T-cell (primary cell): ENCODE data around the gene SELENOH. TPM values are rescaled to one million over a fixed set of nuclear protein-coding genes. Genes with fewer than 3 reads are reported as not detected.

Experiments used
- ATAC-seq, 4 experiments: fragments of 200-7000 bp in 3 of 4; fragments of 150-1000 bp in 1 of 4; cut with Tn5 transposase; replicated peaks in 1 of 4; 1 replicate in 3 of 4; 2 replicates in 1 of 4; pipeline ENCODE4 v1.10.0; 2021; ENCODE audit warnings: moderate library complexity in 3 of 4, mild to moderate bottlenecking in 2 of 4, moderate number of reproducible peaks in 1 of 4
- CTCF ChIA-PET, 2 donors: fragments of 300-600 bp; sonication (Branson Sonifier 250); formaldehyde crosslinking; loops; one replicate each; lab custom pipeline; 2022; ENCODE audit warnings: antibody characterized with exemption in 2 of 2; lab: Charles Lee
- POLR2A ChIA-PET, 2 donors: fragments of 300-600 bp; sonication (Branson Sonifier 250); formaldehyde crosslinking; loops; one replicate each; lab custom pipeline; 2022; ENCODE audit warnings: antibody characterized with exemption in 2 of 2; lab: Charles Lee
- DNase-seq, 35 experiments: peaks; one replicate each; pipeline versions ENCODE4 v3.0.0 to v3.0.0-alpha.2; 2013 to 2023
- H3K27ac ChIP-seq: one replicate; pipeline ENCODE4 v1.5.1; 2013; ENCODE audit warnings: low read length
- H3K27me3 ChIP-seq, 2 experiments: replicated peaks in 1 of 2; 1 replicate in 1 of 2; 2 replicates in 1 of 2; pipeline versions ENCODE4 v1.6.1 to v1.7.0; 2013; ENCODE audit warnings: low read length in 1 of 2, mixed read lengths in 1 of 2; ENCODE audit not compliant: control insufficient read depth in 2 of 2, insufficient read depth in 2 of 2; ENCODE audit errors: extremely low read depth in 1 of 2
- H3K36me3 ChIP-seq, 2 donors: 1 replicate in 1 of 2; 2 replicates in 1 of 2; pipeline versions ENCODE4 v1.6.1 to v1.7.0; 2013; ENCODE audit warnings: low read length in 1 of 2; ENCODE audit not compliant: control insufficient read depth in 2 of 2, insufficient read depth in 1 of 2; ENCODE audit errors: extremely low read depth in 1 of 2
- H3K4me1 ChIP-seq, 2 experiments: 1 replicate in 1 of 2; 2 replicates in 1 of 2; pipeline versions ENCODE4 v1.6.1 to v1.7.0; 2013; ENCODE audit warnings: low read length in 2 of 2, mixed read lengths in 1 of 2; ENCODE audit not compliant: insufficient read depth in 2 of 2, control insufficient read depth in 1 of 2; ENCODE audit errors: extremely low read depth in 1 of 2
- H3K4me3 ChIP-seq, 2 donors: 1 replicate in 1 of 2; 2 replicates in 1 of 2; pipeline versions ENCODE4 v1.5.1 to v1.7.0; 2013; ENCODE audit warnings: mild to moderate bottlenecking in 2 of 2, low read length in 1 of 2, moderate library complexity in 1 of 2; ENCODE audit not compliant: control insufficient read depth in 1 of 2; ENCODE audit errors: extremely low read depth in 1 of 2
- H3K9me3 ChIP-seq: 2 replicates; pipeline ENCODE4 v1.7.0; 2013
- H3K27ac Mint-ChIP-seq, 2 donors: one replicate each; pipeline ENCODE4 v1.8.0; 2020 to 2021; ENCODE audit warnings: mild to moderate bottlenecking in 2 of 2, mixed read lengths in 2 of 2
- H3K27me3 Mint-ChIP-seq, 2 donors: one replicate each; pipeline ENCODE4 v1.8.0; 2021 to 2022; ENCODE audit warnings: mixed read lengths in 2 of 2
- H3K36me3 Mint-ChIP-seq: one replicate; pipeline ENCODE4 v1.8.0; 2021; ENCODE audit warnings: mixed read lengths
- H3K4me1 Mint-ChIP-seq, 3 donors: one replicate each; pipeline ENCODE4 v1.8.0; 2020 to 2022; ENCODE audit warnings: mixed read lengths in 3 of 3, mild to moderate bottlenecking in 1 of 3
- H3K4me3 Mint-ChIP-seq, 3 donors: one replicate each; pipeline ENCODE4 v1.8.0; 2020 to 2022; ENCODE audit warnings: mild to moderate bottlenecking in 3 of 3, mixed read lengths in 3 of 3, moderate library complexity in 3 of 3
- H3K9me3 Mint-ChIP-seq, 3 donors: one replicate each; pipeline ENCODE4 v1.8.0; 2020 to 2022; ENCODE audit warnings: mixed read lengths in 3 of 3
- WGBS: methylation state at CpG from one replicate; pipeline ENCODE4 v1.1.5; 2013; ENCODE audit warnings: missing lambda C conversion rate; ENCODE audit not compliant: insufficient coverage; 5-methylcytosine and 5-hydroxymethylcytosine counted together
- total RNA-seq, 35 experiments: library from RNA in 6 of 35; stranded (reverse) in 6 of 35; fragments of 120-200 nt in 1 of 35; gene quantifications; one replicate each; pipeline versions ENCODE4 v1.2.1 to v1.2.4 and lab custom pipeline; 2013 to 2026

SELENOH gene
- total RNA-seq, 5 donors from 2014 or later (not counting 1 experiment from before 2014, with no cell fraction given), result 88.5 to 155 (median 113) TPM

DNA sequence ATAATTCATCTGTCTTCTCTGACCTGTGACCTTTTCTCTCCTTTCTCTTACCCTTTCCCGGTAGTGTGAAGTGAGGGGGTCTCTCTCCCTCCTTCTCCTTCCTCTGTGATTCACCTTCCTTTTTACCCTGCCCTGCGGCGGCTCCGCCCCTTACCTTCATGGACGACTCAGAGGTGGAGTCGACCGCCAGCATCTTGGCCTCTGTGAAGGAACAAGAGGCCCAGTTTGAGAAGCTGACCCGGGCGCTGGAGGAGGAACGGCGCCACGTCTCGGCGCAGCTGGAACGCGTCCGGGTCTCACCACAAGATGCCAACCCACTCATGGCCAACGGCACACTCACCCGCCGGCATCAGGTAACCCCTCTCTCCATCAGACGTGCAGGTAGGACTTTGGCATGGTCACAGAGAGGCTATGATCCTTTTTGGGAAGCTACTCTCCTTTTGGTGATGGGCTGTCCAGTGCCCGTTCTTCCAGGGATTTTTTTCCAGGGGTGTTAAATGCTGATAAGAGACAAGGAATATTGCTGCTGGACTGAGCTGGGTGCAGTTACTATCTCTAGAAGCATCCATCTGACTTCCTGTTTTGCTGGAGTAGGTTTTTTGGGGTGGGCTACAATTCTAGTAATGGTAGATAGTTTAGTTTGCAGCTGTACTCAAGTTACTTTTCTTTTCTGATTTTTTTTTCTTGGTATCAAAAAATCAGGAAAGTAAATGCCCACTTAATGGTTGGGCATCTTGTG lies 50.2 kb downstream of the SELENOH start:
- peaks cover 34 to 37% (median 34%) of the 10 kb centered on the region in 3 donors for H3K4me1 Mint-ChIP-seq
- H3K27me3 Mint-ChIP-seq, result no peaks in the 10 kb centered on the region
- peak overlapping the region; percentile 52 to 60 (median 56) for H3K4me3 Mint-ChIP-seq
- H3K27ac Mint-ChIP-seq, result peak overlapping the region; percentile 98 to 99
- DNase-seq, result peak in 1 of 35 experiments; percentile 9
- H3K9me3 Mint-ChIP-seq, result no peaks in the 10 kb centered on the region
- Histone ChIP-seq H3K9me3 (no peaks in the 10 kb centered on the region), H3K36me3 (peaks cover 0 to 3% of the 10 kb centered on the region in 2 donors), H3K27me3 (no peaks in the 10 kb centered on the region), H3K4me1 (peaks cover 28 to 30% of the 10 kb centered on the region in 2 experiments), H3K27ac (peak overlapping the region; percentile 70), H3K4me3 (no peak overlapping the region)
- 89% methylated on average over 8 of the region's 22 CpGs for WGBS
- H3K36me3 Mint-ChIP-seq, result peaks cover 8% of the 10 kb centered on the region
- CTCF ChIA-PET, result interaction anchor here (0.7 to 0.8 kb wide), 2 partner anchors 9 to 11 kb away, joined by 3 to 5 read pairs; no protein-coding TSS in a partner anchor
- ATAC-seq, result peak in 3 of 4 experiments; percentile 2 to 17 (median 8)
- POLR2A ChIA-PET, result interaction anchor here in 1 of 2 donors (0.6 kb wide), 1 partner anchor 45 kb away, joined by 4 read pairs; no protein-coding TSS in a partner anchor

DNA sequence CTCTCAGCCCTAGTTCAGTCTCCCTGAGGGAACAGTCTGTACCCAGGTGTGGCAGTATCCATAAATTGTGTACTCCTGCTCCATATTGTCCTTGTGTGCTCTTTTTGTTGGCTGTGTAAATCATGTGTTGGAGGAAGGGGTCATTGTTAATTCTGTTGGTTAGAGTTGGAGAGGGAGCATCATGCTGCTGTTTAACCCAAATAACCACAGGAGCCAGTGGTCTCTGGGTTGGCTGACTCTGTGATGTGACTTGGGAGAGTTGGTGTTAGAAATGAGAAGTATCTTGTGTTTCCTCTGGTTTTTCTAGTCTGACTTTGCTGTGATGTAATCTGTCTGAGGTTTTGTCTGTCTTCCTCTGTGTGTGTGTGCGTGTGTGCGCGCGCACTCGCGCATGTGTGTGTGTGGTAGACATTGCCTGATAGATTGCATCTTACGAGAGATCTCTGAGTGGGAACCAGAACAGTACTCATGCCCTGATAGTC lies 50.8 kb downstream of the SELENOH start:
- peaks cover 11% of the 10 kb centered on the region for H3K36me3 Mint-ChIP-seq
- no CpG with 5 or more reads among the region's 7 CpGs for WGBS
- H3K4me3 Mint-ChIP-seq, result peak overlapping the region; percentile 52 to 60 (median 56)
- H3K9me3 Mint-ChIP-seq, result no peaks in the 10 kb centered on the region
- Histone ChIP-seq H3K27me3 (no peaks in the 10 kb centered on the region), H3K4me3 (peak overlapping the region in 1 of 2 donors; percentile 30), H3K36me3 (peaks cover 0 to 5% of the 10 kb centered on the region in 2 donors), H3K4me1 (peaks cover 28 to 30% of the 10 kb centered on the region in 2 experiments), H3K9me3 (no peaks in the 10 kb centered on the region), H3K27ac (peak overlapping the region; percentile 70)
- ChIA-PET POLR2A (interaction anchor here (0.6 to 0.7 kb wide), 3 partner anchors 45 to 261 kb away, joined by 3 to 4 read pairs (median 4); no protein-coding TSS in a partner anchor), CTCF (interaction anchor here (0.6 to 0.8 kb wide), 2 partner anchors 9 to 11 kb away, joined by 3 to 5 read pairs; no protein-coding TSS in a partner anchor)
- H3K4me1 Mint-ChIP-seq, result peaks cover 34 to 37% (median 34%) of the 10 kb centered on the region in 3 donors
- no peaks in the 10 kb centered on the region for H3K27me3 Mint-ChIP-seq
- peak overlapping the region; percentile 98 to 99 for H3K27ac Mint-ChIP-seq
- ATAC-seq (peak; percentile 95 to 97 (median 96)), DNase-seq (peak; percentile 70 to 94 (median 86))

DNA sequence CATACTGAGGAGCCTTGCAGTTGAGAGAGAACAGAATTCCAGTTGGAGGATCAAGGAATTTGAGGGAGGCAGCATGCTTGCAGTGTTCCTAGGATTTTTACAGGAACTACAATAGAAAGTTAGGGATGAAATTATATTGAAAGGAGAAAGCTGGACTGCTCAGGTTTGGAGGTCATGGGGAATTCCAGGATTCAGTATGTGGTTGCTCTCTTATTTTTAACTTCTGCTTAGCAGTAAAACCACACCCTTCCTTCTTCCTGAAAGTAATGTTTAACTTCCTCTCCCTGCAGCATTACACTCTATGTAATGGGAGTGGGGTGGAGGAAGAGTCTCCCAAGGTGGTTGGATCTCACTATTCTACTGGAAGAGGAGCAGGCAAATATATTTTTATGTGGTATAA lies 51.6 kb downstream of the SELENOH start:
- Histone ChIP-seq H3K4me1 (peaks cover 28 to 30% of the 10 kb centered on the region in 2 experiments), H3K36me3 (peaks cover 0 to 5% of the 10 kb centered on the region in 2 donors), H3K27me3 (no peaks in the 10 kb centered on the region), H3K9me3 (no peaks in the 10 kb centered on the region), H3K4me3 (peak overlapping the region; percentile 25 to 30), H3K27ac (peak overlapping the region; percentile 70)
- Mint-ChIP-seq H3K9me3 (no peaks in the 10 kb centered on the region), H3K27me3 (no peaks in the 10 kb centered on the region), H3K4me1 (peaks cover 34 to 37% (median 34%) of the 10 kb centered on the region in 3 donors), H3K36me3 (peaks cover 11% of the 10 kb centered on the region), H3K27ac (peak overlapping the region; percentile 91 to 99), H3K4me3 (peak overlapping the region; percentile 39 to 60 (median 52))
- CTCF ChIA-PET, result interaction anchor here (0.6 to 0.7 kb wide), 4 partner anchors 12 to 398 kb away, joined by 3 to 7 read pairs (median 4); no protein-coding TSS in a partner anchor
- POLR2A ChIA-PET, result interaction anchor here (0.6 to 0.7 kb wide), 2 partner anchors 51 to 262 kb away, joined by 3 to 4 read pairs; no protein-coding TSS in a partner anchor
- peak in 1 of 35 experiments; percentile 57 for DNase-seq
- peak in 1 of 4 experiments; percentile 34 for ATAC-seq

Other genes with a start within 250 kb of the SELENOH start
- gene SLC43A1, start 225.8 kb upstream of the SELENOH start, total RNA-seq, result 10 to 100 TPM in 4 of 5 donors, 1 to 10 TPM in 1; 8.8 to 31.6 (median 25.1) TPM
- gene TIMM10, start 210.7 kb upstream of the SELENOH start, total RNA-seq, result 10 to 100 TPM; 20.7 to 33.2 (median 26.2) TPM
- not detected for gene SMTNL1, start 203.9 kb upstream of the SELENOH start, total RNA-seq
- gene UBE2L6, start 173.8 kb upstream of the SELENOH start, total RNA-seq, result 10 to 100 TPM; 61.7 to 97.2 (median 80.3) TPM
- gene SERPING1, start 143.8 kb upstream of the SELENOH start, total RNA-seq, result 1 to 10 TPM in 3 of 5 donors, not detected in 2; 1.5 to 2.8 (median 1.9) TPM
- gene YPEL4, start 91.6 kb upstream of the SELENOH start, total RNA-seq, result 10 to 100 TPM in 3 of 5 donors, 1 to 10 TPM in 2; 1.8 to 13.5 (median 11.1) TPM
- gene CLP1, start 83.7 kb upstream of the SELENOH start, total RNA-seq, result 10 to 100 TPM; 14.3 to 16.0 (median 14.5) TPM
- 10 to 100 TPM; 57.3 to 67.2 (median 60.7) TPM for gene ZDHHC5, start 73.4 kb upstream of the SELENOH start, total RNA-seq
- 10 to 100 TPM; 11.4 to 14.8 (median 12.7) TPM for gene MED19, start 29.3 kb upstream of the SELENOH start, total RNA-seq
- gene TMX2, start 28.9 kb upstream of the SELENOH start, total RNA-seq, result 10 to 100 TPM; 34.5 to 55.9 (median 51.2) TPM
- gene BTBD18, start 10.3 kb downstream of the SELENOH start, total RNA-seq, result under 1 TPM in 2 of 5 donors, not detected in 3; 0.09 to 0.23 TPM
- gene CTNND1, start 20.3 kb downstream of the SELENOH start, total RNA-seq, result 10 to 100 TPM in 4 of 5 donors, 1 to 10 TPM in 1; 8.3 to 17.5 (median 12.5) TPM